ENCODE data around the gene FAM110D. TPM values are rescaled to one million over a fixed set of nuclear protein-coding genes. Genes with fewer than 3 reads are reported as not detected.

Gene FAM110D
- total and polyA plus RNA-seq, 2 donors (not counting 1 experiment from before 2014, with no cell fraction given), result not detected

- H3K9me3 ChIP-seq (ENCODE audit: control extremely low read depth in 1 of 3, control insufficient read depth in 2 of 3, insufficient read depth in 1 of 3, low read length in 2 of 3), result no peaks in the 10 kb centered on the region
- no peaks in the 10 kb centered on the region for H3K27me3 Mint-ChIP-seq
- intact Hi-C loops (cut with micrococcal nuclease), result loop anchor here (2.0 to 5.0 kb wide), 5 partner anchors 75 to 678 kb away; partner anchors contain the start of genes HMGN2 and PIGV
- WGBS (ENCODE audit: insufficient coverage), result no CpG with 5 or more reads among the region's 5 CpGs
- no peaks in the 10 kb centered on the region for H3K9me3 Mint-ChIP-seq (ENCODE audit: insufficient read depth)
- H3K4me3 Mint-ChIP-seq, result peak overlapping the region; percentile 92
- peaks cover 4% of the 10 kb centered on the region for H4K20me1 ChIP-seq (ENCODE audit: control insufficient read depth, insufficient read depth, low read length, poor library complexity, severe bottlenecking)
- no peak overlapping the region for H2AFZ ChIP-seq (ENCODE audit: insufficient read depth, low read depth, low read length, poor library complexity, severe bottlenecking)
- no peaks in the 10 kb centered on the region for H3K27me3 ChIP-seq (replicated peaks in 1 of 4; ENCODE audit: control extremely low read depth in 1 of 4, control insufficient read depth in 3 of 4, insufficient read depth in 4 of 4, low read length in 3 of 4)
- H3K27ac ChIP-seq (ENCODE audit: low read length in 2 of 2), result no peak overlapping the region
- H3K4me3 ChIP-seq (ENCODE audit: control extremely low read depth in 1 of 5, extremely low read depth in 1 of 5, insufficient read depth in 1 of 5, low read depth in 2 of 5, low read length in 4 of 5), result no peak overlapping the region
- DNase-seq, result no peak
- peaks cover 20% of the 10 kb centered on the region for H3K4me1 Mint-ChIP-seq
- POLR2A ChIA-PET, result no interaction called here
- no peak overlapping the region for H3K4me2 ChIP-seq (replicated peaks; ENCODE audit: low read depth, low read length, poor library complexity, severe bottlenecking)
- H3K36me3 ChIP-seq (replicated peaks in 1 of 2; ENCODE audit: control extremely low read depth in 1 of 2, control insufficient read depth in 1 of 2, extremely low read depth in 1 of 2, insufficient read depth in 2 of 2, low read length in 1 of 2), result peaks cover 0 to 6% of the 10 kb centered on the region in 2 experiments
- H3K9ac ChIP-seq (ENCODE audit: low read length), result no peak overlapping the region
- peaks cover 12 to 17% of the 10 kb centered on the region in 2 donors for H3K4me1 ChIP-seq (ENCODE audit: control insufficient read depth in 2 of 2, insufficient read depth in 2 of 2, low read length in 2 of 2)
- CTCF ChIA-PET, result interaction anchor here (0.7 to 17.9 kb wide), 4 partner anchors 37 to 310 kb away, joined by 3 to 336 read pairs (median 8); partner anchors contain the start of gene ZNF593
- H3K27ac Mint-ChIP-seq, result no peak overlapping the region
- ATAC-seq (ENCODE audit: low read depth), result no peak
- no peak for TF ChIP-seq CTCF (IDR thresholded peaks at IDR 0.05)
- TF ChIP-seq EZH2 (IDR thresholded peaks at IDR 0.05; ENCODE audit: borderline replicate concordance, insufficient read depth, low read depth, low read length, poor library complexity, severe bottlenecking), result no peak
- H3K79me2 ChIP-seq (ENCODE audit: control insufficient read depth, insufficient read depth, low read length), result peaks cover 26% of the 10 kb centered on the region
Observed at GRCh38 chr1:26109229-26110164, 49.4 kb upstream of the FAM110D start.

Data from B cell (primary cell).